Skeletal muscle cell (primary cell): Measurements from ENCODE around the gene RMDN3.

Experiments
- DNase-seq: peaks from one replicate; pipeline ENCODE4 v3.0.0-alpha.2; 2010; ENCODE audit warnings: low read depth
- H3K4me3 ChIP-seq: 2 replicates; pipeline ENCODE4 v1.5.1; 2011; ENCODE audit warnings: low read depth, mild to moderate bottlenecking, control low read depth, low read length, moderate library complexity

Gene RMDN3

DNA sequence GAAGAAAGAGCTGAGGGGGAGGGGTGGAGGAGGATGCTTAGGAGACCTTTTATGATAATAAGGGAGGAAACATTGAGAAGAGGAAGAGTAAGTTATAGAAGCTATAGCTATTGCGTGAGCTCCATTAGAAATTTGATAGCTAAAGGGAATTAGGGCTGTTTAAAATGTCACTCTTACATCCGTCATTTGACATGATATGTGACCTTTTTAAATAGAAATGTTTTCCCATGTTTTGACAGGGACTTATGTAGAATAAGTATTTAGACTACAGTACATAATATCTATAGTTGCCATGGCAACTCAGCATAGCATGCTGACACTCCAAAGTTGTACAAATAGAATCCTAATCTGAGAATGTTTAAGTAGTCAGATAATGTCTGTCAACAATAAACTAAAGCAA lies 40.9 kb downstream of the RMDN3 start:
- DNase-seq = no peak
- H3K4me3 ChIP-seq = no peak overlapping the region

DNA sequence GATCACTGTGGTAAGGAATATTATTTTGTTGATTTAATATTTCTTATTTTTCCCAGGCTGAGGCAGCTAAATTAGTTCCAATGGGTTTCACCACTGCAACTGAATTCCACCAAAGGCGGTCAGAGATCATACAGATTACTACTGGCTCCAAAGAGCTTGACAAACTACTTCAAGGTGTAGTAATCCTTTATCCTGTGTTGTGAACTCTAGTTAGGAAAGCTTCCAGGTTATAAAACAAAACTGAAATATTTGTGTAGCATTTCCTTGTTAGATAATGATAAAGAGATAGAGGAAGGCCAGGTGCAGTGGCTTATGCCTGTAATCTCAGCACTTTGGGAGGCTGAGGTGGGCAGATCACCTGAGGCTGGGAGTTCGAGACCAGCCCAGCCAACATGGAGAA lies 48.9 kb downstream of the RMDN3 start:
- no peak for DNase-seq
- no peak overlapping the region for H3K4me3 ChIP-seq

DNA sequence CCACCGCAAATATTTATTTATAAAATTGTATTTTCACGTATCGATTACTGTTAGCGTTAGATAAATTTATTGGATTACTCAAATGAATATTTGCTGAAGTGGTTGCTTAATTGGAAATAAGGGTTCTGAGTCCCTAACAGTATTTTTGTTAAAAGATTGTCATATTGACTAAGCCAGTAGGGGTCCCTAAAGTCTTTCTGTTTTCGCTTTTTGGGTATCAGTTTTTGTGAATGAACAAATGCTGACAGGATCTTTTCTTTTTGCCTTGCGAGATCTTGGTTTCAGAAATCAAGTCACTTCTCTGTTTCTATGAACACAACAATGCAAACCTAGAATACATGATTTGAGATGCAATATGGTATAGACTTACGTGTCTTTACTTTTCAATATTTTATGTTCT lies 53.0 kb downstream of the RMDN3 start:
- DNase-seq = no peak

DNA sequence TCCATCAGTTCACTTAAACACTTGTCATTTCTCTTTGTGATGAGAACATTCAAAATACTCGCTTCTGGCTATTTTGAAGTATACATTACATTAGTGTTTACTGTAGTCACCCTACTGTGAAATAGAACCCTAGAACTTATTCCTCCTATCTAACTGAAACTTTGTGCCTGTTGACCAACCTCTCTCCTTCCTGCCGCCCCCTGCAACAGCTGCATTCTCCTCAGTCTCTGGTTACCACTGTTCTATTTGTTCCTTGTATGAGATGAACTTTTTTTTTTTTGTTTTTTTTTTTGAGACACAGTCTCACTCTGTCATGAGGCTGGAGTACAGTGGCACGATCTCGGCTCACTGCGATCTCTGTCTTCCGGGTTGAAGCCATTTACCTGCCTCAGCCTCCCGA lies 57.1 kb downstream of the RMDN3 start:
- no peak for DNase-seq
- H3K4me3 ChIP-seq = no peak overlapping the region

More for the DNA sequence above, 53.0 kb downstream of the RMDN3 start:
- H3K4me3 ChIP-seq = no peak overlapping the region

DNA sequence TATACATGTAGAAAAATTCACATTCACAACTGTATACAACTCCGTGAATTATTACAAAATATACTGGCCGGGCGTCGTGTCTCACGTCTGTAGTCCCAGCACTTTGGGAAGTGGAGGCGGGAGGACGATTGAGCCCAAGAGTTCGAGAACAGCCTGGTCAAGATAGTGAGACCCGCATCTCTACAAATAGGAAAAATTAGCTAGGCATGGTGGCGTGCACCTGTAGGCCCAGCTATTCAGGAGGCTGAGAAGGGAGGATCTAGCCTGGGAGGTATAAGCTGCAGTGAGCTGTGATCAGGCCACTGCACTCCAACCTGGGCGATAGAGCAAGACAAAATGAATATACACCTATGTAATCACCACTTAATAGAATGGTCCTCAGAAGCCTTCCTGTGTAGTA lies 58.8 kb downstream of the RMDN3 start:
- H3K4me3 ChIP-seq = peak overlapping the region; percentile 97

DNA sequence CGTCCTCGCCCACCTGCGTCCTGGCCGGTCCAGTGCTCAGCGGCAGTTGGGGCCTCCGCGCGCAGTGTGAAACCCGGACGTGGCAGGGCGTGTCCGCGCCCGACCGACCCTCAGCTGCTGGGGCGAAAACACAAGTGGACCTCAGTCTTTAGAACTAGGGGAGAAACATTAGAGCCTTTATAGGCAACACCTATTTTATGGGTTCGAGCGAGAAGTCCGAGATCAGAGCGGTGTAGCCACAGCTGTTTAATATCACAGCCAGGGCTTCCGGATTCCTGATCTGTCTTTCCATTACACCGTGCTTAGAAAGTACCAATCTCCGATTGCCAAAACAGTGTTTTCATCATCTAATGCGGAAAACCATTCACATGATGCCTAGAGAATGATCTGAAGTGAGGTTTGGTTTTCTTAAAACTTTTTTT lies 59.6 kb downstream of the RMDN3 start:
- no peak for DNase-seq
- H3K4me3 ChIP-seq = peak overlapping the region; percentile 97

More for the DNA sequence above, 58.8 kb downstream of the RMDN3 start:
- no peak for DNase-seq

DNA sequence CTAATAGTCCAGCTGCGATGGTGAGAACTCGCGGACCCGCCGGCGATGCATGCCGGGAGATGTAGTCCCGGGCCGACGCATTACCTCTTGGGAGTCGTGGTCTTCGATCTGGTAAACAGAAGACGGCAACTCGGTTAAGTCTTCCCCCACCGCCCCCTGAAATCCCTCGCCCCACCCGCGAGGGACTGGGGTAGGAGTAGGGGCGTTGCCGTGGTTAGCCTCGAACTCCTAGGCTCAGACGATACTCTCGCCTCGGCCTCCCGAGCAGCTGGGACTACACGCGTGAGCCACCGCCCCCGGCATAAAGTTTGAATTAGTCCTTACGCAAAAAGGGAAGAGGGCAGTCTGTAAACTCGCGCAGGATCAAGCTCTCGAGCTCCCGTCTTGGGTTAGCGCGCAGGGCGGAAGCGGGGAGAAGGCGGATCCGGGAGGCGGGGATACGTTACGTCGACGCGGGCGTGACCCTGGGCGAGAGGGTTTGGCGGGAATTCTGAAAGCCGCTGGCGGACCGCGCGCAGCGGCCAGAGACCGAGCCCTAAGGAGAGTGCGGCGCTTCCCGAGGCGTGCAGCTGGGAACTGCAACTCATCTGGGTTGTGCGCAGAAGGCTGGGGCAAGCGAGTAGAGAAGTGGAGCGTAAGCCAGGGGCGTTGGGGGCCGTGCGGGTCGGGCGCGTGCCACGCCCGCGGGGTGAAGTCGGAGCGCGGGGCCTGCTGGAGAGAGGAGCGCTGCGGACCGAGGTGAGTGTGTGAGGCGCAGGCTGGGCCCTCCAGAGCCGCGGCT lies 60.2 kb downstream of the RMDN3 start, which contains the start of gene RAD51:
TSS of gene RAD51 (plus strand) at position 487 of the 781 bp plus-strand sequence. CDS start 3,585 bp downstream, outside the sequence.
- peak within 1 kb of the TSS; percentile 97 for H3K4me3 ChIP-seq
- DNase-seq = peak; percentile 80

DNA sequence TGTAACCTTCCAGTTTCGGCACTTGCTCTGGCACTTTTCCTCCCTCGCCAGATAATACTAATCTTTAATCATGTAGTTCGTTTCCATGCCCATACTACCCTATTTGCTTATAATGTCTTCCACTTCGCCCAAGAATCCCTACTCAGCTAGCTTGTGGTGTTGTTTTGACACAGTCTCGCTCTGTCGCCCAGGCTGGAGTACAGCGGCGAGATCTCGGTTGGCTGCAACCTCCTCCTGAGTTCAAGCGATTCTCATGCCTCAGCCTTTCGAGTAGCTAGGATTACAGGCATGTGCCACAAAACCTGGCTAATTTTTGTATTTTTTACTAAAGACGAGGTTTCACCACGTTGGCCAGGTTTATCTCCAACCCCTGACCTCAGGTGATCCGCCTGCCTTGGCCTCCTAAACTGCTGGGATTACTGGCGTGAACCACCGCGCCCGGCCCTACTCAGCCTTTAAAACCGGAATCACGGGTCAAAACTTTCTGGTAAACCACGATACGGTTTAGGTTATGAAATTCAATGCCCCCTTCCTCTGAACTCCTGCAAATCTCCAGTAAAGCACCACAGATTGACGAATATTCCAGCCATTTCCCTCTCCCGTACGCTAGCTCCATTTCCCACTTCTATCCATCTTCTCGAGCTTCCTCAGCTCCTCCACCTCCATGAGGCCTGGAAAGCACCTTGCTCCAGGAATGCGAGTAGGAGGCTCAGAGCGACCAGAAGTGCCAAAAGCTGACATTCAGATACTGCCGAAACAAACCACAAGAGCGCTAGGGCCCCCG lies 61.0 kb downstream of the RMDN3 start:
- DNase-seq = no peak
- H3K4me3 ChIP-seq = peak overlapping the region; percentile 97

DNA sequence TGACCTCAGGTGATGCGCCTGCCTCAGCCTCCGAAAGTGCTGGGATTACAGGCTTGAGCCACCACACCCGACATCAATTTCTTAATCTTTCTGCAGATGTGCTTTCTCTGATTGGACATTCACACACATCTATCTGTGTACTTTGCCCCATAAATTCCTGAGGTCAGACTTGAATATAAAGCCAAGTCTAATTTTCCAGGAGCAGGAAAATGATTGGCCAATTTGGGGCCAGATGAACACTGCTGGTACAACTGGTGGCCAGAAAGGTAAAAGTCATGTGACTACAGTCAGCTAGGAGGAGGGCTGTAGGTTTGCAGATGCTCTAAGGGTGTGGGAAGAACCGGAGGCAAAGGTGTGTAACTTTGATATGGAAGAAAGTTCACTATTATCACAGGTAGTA lies 63.3 kb downstream of the RMDN3 start:
- H3K4me3 ChIP-seq = no peak overlapping the region
- DNase-seq = no peak

DNA sequence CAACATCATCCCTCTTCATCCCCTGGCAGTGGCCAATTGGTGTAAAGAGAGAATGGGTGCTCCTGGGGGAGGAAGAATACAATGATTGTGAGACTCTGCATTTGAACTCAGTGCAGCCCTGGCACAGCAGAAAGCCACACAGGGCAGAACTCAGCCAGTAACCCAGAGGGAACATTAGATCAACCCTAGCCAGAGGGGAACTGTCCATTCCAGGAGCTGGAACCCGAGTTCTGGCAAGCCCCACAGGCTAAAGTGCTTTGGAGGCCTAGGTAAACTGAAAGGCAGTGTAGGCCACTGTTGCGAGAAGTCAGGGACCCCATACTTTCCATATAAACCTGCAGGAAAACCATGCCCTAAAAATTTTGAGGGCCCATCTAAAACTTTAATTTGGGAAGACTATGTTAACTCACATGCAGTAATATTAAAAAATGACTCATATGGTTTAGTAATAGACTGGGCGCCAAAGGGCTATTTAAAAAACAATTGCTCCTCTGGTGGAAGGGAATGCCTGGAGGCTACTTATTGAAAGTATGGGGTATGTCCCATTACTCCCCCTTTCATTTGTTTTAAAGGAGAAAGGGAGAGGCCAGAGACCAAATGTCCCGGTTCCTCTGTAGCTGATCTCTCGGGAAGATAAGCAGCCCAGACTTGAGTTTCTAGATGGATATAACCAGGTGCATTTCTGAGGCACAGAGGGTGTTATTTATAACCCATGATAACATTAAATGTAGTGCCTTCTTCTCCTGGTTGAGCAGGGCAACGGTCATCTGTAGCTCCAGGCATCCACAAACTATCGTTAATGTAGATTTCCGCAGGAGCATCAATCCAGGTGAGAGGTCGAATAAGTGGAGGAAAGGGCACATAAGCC lies 65.9 kb downstream of the RMDN3 start:
- DNase-seq = no peak
- no peak overlapping the region for H3K4me3 ChIP-seq
